NCI-H345 (cell line): ENCODE data around the gene AKAP6.

ENCODE experiments used
- DNase-seq: peaks from one replicate; lab custom pipeline; 2025; lab: John Stamatoyannopoulos, UW

The AKAP6 gene

GRCh38 chr14:32491416-32492016 lies 162.4 kb downstream of the AKAP6 start:
- DNase-seq, result no peak

GRCh38 chr14:32492457-32492856 lies 163.4 kb downstream of the AKAP6 start:
- no peak for DNase-seq

GRCh38 chr14:32494609-32495434 lies 165.7 kb downstream of the AKAP6 start:
- no peak for DNase-seq

GRCh38 chr14:32495435-32495734 lies 166.3 kb downstream of the AKAP6 start:
- DNase-seq, result no peak

GRCh38 chr14:32497248-32497647 lies 168.2 kb downstream of the AKAP6 start:
- no peak for DNase-seq

GRCh38 chr14:32507029-32507984 lies 178.2 kb downstream of the AKAP6 start:
- DNase-seq, result peak; percentile 9

GRCh38 chr14:32508281-32508680 lies 179.2 kb downstream of the AKAP6 start:
- no peak for DNase-seq

- DNase-seq, result no peak
Observed at GRCh38 chr14:32509632-32510187, 180.6 kb downstream of the AKAP6 start.

GRCh38 chr14:32510815-32511214 lies 181.7 kb downstream of the AKAP6 start:
- no peak for DNase-seq

- DNase-seq, result no peak
Observed at GRCh38 chr14:32512348-32512747, 183.2 kb downstream of the AKAP6 start.

- no peak for DNase-seq
Observed at GRCh38 chr14:32512813-32513212, 183.7 kb downstream of the AKAP6 start.

GRCh38 chr14:32513571-32514009 lies 184.5 kb downstream of the AKAP6 start:
- no peak for DNase-seq

GRCh38 chr14:32514236-32514635 lies 185.1 kb downstream of the AKAP6 start:
- DNase-seq, result no peak

- DNase-seq, result no peak
Observed at GRCh38 chr14:32514681-32515080, 185.6 kb downstream of the AKAP6 start.

GRCh38 chr14:32524609-32525375 lies 195.7 kb downstream of the AKAP6 start:
- no peak for DNase-seq

GRCh38 chr14:32525591-32525990 lies 196.5 kb downstream of the AKAP6 start:
- no peak for DNase-seq

- DNase-seq, result no peak
Observed at GRCh38 chr14:32530800-32531199, 201.7 kb downstream of the AKAP6 start.

GRCh38 chr14:32531942-32532515 lies 202.9 kb downstream of the AKAP6 start:
- no peak for DNase-seq

- DNase-seq, result no peak
Observed at GRCh38 chr14:32534145-32534544, 205.0 kb downstream of the AKAP6 start.

GRCh38 chr14:32536175-32536574 lies 207.1 kb downstream of the AKAP6 start:
- DNase-seq, result no peak

GRCh38 chr14:32537166-32537565 lies 208.1 kb downstream of the AKAP6 start:
- no peak for DNase-seq
